Psoas muscle (tissue), 8 donors: Measurements from ENCODE around the gene SMAD2. TPM values are rescaled to one million over a fixed set of nuclear protein-coding genes. Genes with fewer than 3 reads are reported as not detected.
A peak's percentile ranks its signal among the peaks of the same experiment; 100 is the strongest.

Experiments
- ATAC-seq, 4 donors: fragments of 200-7000 bp; cut with Tn5 transposase; one replicate each; pipeline ENCODE4 v1.9.1; 2020; ENCODE audit warnings: moderate library complexity in 3 of 4, mild to moderate bottlenecking in 2 of 4
- DNase-seq, 2 donors: peaks; one replicate each; pipeline ENCODE4 v3.0.0-alpha.2; 2020
- H3K27ac ChIP-seq: fragments of 200-600 bp; one replicate; pipeline ENCODE4 v1.8.0; 2022
- H3K27me3 ChIP-seq, 3 donors: fragments of 200-600 bp in 1 of 3; one replicate each; pipeline versions ENCODE4 v1.6.1 to v1.8.0; 2013 to 2022; ENCODE audit warnings: low read length in 2 of 3, mild to moderate bottlenecking in 2 of 3, moderate library complexity in 1 of 3; ENCODE audit not compliant: insufficient read depth in 3 of 3
- H3K36me3 ChIP-seq, 2 donors: fragments of 200-600 bp in 1 of 2; one replicate each; pipeline versions ENCODE4 v1.6.1 to v1.8.0; 2013 to 2022; ENCODE audit warnings: low read depth in 1 of 2, mild to moderate bottlenecking in 1 of 2, moderate library complexity in 1 of 2; ENCODE audit not compliant: insufficient read depth in 1 of 2
- H3K4me1 ChIP-seq: fragments of 200-600 bp; one replicate; pipeline ENCODE4 v1.8.0; 2022
- H3K4me3 ChIP-seq: fragments of 200-600 bp; one replicate; pipeline ENCODE4 v1.8.0; 2022; ENCODE audit warnings: mild to moderate bottlenecking
- H3K9me3 ChIP-seq: fragments of 200-600 bp; one replicate; pipeline ENCODE4 v1.8.0; 2022
- CTCF ChIP-seq: fragments of 200-600 bp; IDR thresholded peaks from one replicate; pipeline ENCODE4 v1.8.0; 2022; ENCODE audit warnings: antibody characterized with exemption
- WGBS, 3 donors: extraction: QIAGEN DNeasy Blood & Tissue Kit; methylation state at CpG; one replicate each; pipeline versions ENCODE4 v1.1.6 to v1.1.7; 2013; 5-methylcytosine and 5-hydroxymethylcytosine counted together
- intact Hi-C, 2 donors: fragments of 100-400 bp; cut with DNase I; formaldehyde crosslinking; loops; one replicate each; pipeline versions ENCODE4 v1.11.0 to v1.14.2; 2022
- long read RNA-seq, 2 donors: library from polyadenylated mRNA; unstranded; transcript quantifications; one replicate each; pipeline ENCODE4 v2.0.0, GENCODE V29; 2021
- polyA plus RNA-seq, 3 donors: library from polyadenylated mRNA; stranded (reverse); fragments of 200-250 nt; gene quantifications; one replicate each; pipeline ENCODE4 v1.2.3, GENCODE V29; 2013
- total RNA-seq, 4 donors: library from RNA; stranded (reverse); fragmentation: NEBNext Ultra II Directional in 2 of 4; extraction: Animal tissue kit (Norgen Biotek cat#: 25700) in 2 of 4; gene quantifications; one replicate each; pipeline versions ENCODE4 v1.2.1 to v1.2.4, GENCODE V29; 2021 to 2023
- donor health status: healthy with polysubstance abuse.
- donor health status: DM: no; HTN: no; CAD: no; lungs with moderate emphysema.
- donor health status: Bipolar disorder and iron deficiency.
- donor health status: healthy.
- donor health status: DM: yes; HTN: yes; CAD: no.
- donor health status: DM: no; HTN: no; CAD: no.
- donor health status: DM: no; HTN: no; CAD: no.
- donor health status: DM: yes; HTN: yes; CAD: no.

Gene SMAD2
- total RNA-seq (10 to 100 TPM; 60.1 to 76.4 (median 63.8) TPM), polyA plus RNA-seq (10 to 100 TPM; 28.3 to 59.1 (median 33.2) TPM)
- long read RNA-seq, donor 1, full-length matches to known transcripts, result 10 of 29 reads
- long read RNA-seq, donor 1, partial matches to known transcripts, result 5 of 29 reads
- long read RNA-seq, donor 1, other reads (novel, unspliced or antisense), result 14 of 29 reads
- long read RNA-seq, donor 2, full-length matches to known transcripts, result 15 of 45 reads
- long read RNA-seq, donor 2, partial matches to known transcripts, result 8 of 45 reads
- long read RNA-seq, donor 2, other reads (novel, unspliced or antisense), result 22 of 45 reads

- TF ChIP-seq CTCF, result no peak
- Histone ChIP-seq H3K36me3 (no peaks in the 10 kb centered on the region), H3K27ac (peak within 1 kb of the TSS; percentile 98), H3K27me3 (no peaks in the 10 kb centered on the region), H3K4me3 (peak within 1 kb of the TSS; percentile 86), H3K4me1 (peaks cover 32% of the 10 kb centered on the region), H3K9me3 (no peaks in the 10 kb centered on the region)
- ATAC-seq (peak; percentile 77 to 81 (median 80)), DNase-seq (peak; percentile 84 to 93)
- intact Hi-C loops, result loop anchor here in 1 of 2 donors (5.0 kb wide), 1 partner anchor 92 kb away; no protein-coding TSS in a partner anchor
- WGBS, 3 donors, result 0 to 2% (median 1%) methylated on average over 37 to 89 of the region's 93 CpGs
Measured at GRCh38 chr18:47930199-47930930, at the start of gene SMAD2. SMAD2 (minus strand) TSS chr18:47930659; CDS start chr18:47896756, 33,903 bp downstream.

- WGBS, 3 donors, result 40 to 62% (median 51%) methylated on average over 4 to 5 of the region's 5 CpGs
- intact Hi-C loops, result no loop called here
- no peak for TF ChIP-seq CTCF
Measured at GRCh38 chr18:47979611-47980200, 49.2 kb upstream of the SMAD2 start.

GRCh38 chr18:47978603-47979002, 48.1 kb upstream of the SMAD2 start:
- no peaks in the 10 kb centered on the region for H3K4me1 ChIP-seq
- 82 to 93% (median 82%) methylated on average over 1 of the region's 1 CpG for WGBS, 3 donors
- intact Hi-C loops, result no loop called here
- TF ChIP-seq CTCF, result no peak
- no peaks in the 10 kb centered on the region for H3K36me3 ChIP-seq
- DNase-seq (no peak), ATAC-seq (no peak)
- H3K27me3 ChIP-seq, result no peaks in the 10 kb centered on the region
- no peaks in the 10 kb centered on the region for H3K9me3 ChIP-seq
- no peak overlapping the region for H3K4me3 ChIP-seq
- no peak overlapping the region for H3K27ac ChIP-seq

More at GRCh38 chr18:47979611-47980200, 49.2 kb upstream of the SMAD2 start:
- ATAC-seq, result no peak
- no peaks in the 10 kb centered on the region for H3K36me3 ChIP-seq
- no peak overlapping the region for H3K4me3 ChIP-seq
- H3K27me3 ChIP-seq, result no peaks in the 10 kb centered on the region
- H3K27ac ChIP-seq, result no peak overlapping the region
- no peaks in the 10 kb centered on the region for H3K4me1 ChIP-seq
- H3K9me3 ChIP-seq, result no peaks in the 10 kb centered on the region
- no peak for DNase-seq

GRCh38 chr18:47978141-47978540, 47.7 kb upstream of the SMAD2 start:
- no peaks in the 10 kb centered on the region for H3K36me3 ChIP-seq
- H3K4me1 ChIP-seq, result no peaks in the 10 kb centered on the region
- H3K4me3 ChIP-seq, result no peak overlapping the region
- ATAC-seq, result no peak
- intact Hi-C loops, result no loop called here
- no peaks in the 10 kb centered on the region for H3K9me3 ChIP-seq
- H3K27me3 ChIP-seq, result no peaks in the 10 kb centered on the region
- no peak for TF ChIP-seq CTCF
- no peak overlapping the region for H3K27ac ChIP-seq
- WGBS, 3 donors, result 95 to 99% (median 97%) methylated on average over 2 of the region's 2 CpGs
- DNase-seq, result no peak
